GM21360 (cell line): ENCODE measurements around the gene CAMP.
A peak's percentile ranks its signal among the peaks of the same experiment; 100 is the strongest.
"Not testable (repeated sequence)": the region's sequence is repeated elsewhere in the genome, so short reads cannot be mapped to it uniquely, and the experiment has no call there.

ENCODE experiments used
- ATAC-seq: cut with Tn5 transposase; IDR thresholded peaks from one replicate; pipeline ENCODE4 v1.9.1; 2021; ENCODE audit warnings: mild to moderate bottlenecking, moderate library complexity; ENCODE audit not compliant: unreplicated experiment

The CAMP gene, protein sequence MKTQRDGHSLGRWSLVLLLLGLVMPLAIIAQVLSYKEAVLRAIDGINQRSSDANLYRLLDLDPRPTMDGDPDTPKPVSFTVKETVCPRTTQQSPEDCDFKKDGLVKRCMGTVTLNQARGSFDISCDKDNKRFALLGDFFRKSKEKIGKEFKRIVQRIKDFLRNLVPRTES

DNA sequence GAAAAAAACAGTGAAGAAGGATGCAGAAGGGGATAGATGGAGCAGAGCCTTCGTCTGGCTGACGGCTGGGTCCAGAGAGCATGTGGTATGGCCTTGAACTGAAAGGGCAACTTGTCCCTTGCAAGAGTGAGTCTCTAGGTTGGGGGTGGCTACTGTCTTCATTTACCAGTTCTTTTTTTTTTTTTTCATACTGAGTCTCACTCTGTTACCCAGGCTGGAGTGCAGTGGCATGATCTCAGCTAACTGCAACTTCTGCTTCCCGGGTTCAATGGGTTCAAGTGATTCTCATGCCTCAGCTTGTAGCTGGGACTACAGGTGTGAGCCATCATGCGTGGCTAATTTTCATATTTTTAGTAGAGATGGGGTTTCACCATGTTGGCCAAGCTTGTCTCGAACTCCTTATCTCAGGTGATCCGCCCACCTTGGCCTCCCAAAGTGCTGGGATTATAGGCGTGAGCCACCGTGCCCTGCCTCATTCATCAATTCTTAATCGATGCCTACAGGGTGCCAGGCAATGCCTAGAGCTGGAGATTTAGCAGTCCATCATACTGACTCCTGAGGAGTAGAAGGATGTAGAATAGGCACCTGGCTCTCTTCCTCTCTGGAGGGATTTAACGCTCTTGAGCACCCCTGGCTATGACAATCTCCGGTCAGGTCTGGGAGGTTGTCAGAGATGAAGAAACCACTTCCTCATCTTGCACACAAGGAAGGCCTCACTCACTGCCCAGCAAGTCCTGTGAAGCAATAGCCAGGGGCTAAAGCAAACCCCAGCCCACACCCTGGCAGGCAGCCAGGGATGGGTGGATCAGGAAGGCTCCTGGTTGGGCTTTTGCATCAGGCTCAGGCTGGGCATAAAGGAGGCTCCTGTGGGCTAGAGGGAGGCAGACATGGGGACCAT is at the start of gene CAMP:
TSS of gene CAMP (plus strand) at position 880 of the 898 bp plus-strand sequence. CDS start at position 897, 17 bp downstream.
- peak; percentile 53 for ATAC-seq

DNA sequence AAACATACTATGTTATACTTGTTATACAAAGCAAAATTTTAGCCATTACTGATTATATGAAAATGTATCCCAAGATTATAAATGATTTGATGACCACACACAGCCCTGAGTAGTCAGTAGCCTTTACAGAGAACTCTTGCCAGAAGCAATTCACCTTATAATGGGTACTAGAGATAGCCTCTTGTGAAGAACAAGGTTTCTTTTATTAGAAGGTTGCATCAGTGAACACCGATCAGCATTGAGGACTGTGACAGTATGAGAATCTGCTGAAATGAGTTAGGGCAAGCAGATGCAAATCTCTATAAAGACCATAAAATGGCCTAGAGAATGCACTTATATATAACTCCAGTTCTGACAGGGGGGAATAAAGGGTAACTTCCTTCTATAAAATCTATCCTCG is 45.2 kb upstream of the CAMP start:
- no peak for ATAC-seq

DNA sequence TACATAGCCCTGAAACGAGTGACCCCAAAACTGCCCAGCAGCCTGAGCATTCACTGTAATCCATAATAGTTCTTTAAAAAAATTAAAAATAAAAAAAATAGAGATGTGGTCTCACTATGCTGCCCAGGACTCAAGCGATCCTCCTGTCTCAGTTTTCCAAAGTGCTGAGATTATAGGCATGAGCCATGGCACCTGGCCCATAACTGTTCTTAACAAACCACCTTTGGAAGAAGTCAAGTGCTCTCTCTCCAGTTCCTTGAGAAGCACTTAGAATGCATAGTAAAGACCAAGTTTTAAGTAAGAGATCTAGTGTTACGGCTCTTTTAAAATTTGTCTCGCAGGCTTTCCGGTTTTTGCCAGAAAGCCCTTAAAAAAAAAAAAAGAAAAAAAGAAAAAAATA is 43.3 kb upstream of the CAMP start:
- ATAC-seq, result no peak

GRCh38 chr3:48180531-48181253 is 42.6 kb upstream of the CAMP start:
- no peak for ATAC-seq

GRCh38 chr3:48184299-48184698 is 39.0 kb upstream of the CAMP start:
- no peak for ATAC-seq

- no peak for ATAC-seq
These were observed 38.2 kb upstream of the CAMP start for GRCh38 chr3:48185129-48185528.

- ATAC-seq, result no peak
These were observed 36.5 kb upstream of the CAMP start for GRCh38 chr3:48186631-48187300.

DNA sequence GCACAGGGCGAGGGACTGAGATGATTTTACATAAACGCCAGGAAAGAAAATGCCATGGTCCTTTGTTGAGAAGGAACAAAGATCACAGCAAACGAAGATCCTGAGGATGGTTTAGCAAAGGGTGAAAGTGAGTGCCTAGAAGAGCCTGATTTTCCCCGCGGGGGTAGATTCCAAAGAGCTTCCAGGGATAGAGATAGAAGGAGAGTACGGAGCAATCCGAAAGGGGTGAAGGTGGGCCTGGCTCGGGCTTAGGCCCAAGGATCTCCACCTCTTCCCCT is 36.1 kb upstream of the CAMP start:
- ATAC-seq, result no peak

DNA sequence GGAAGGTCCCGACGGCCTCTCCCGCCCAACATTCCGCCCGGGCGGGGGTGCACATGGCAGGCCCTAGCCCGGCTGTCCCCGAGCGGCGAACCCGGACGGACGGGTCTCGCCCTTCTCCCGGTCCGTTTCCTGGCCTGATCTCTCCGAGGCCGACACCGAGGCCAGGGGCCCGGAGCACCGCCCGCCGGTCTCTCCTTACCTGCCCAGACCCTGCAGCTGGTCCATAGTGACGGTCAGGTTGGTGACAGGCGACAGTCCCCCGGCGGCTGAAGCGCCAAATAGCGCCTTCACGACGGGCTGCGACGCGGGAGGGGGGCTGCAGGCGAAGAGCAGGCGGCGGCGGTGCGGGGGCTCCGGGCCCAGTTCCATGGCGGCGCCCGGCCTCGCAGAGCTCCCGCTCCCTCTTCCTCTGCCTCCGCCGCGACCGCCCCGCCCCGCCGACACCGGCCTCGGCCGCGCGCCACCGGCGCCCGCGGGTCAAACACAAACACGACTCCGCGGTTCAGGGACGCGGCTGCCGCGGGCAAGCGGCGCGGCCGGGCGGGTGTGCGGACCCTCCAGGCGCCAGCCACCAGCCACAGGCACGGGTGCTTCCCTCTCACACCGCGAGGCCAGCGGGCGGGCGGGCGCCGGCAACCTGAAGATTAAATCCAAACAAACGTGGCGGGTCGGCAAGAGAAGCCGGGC is 35.6 kb upstream of the CAMP start:
- peak; percentile 26 for ATAC-seq

- peak; percentile 91 for ATAC-seq
These were observed 34.8 kb upstream of the CAMP start, which contains the start of gene CDC25A for GRCh38 chr3:48188266-48189201. Gene CDC25A, minus strand, starts transcription at chr3:48188417. Its CDS starts 470 bp downstream, at chr3:48187947.

DNA sequence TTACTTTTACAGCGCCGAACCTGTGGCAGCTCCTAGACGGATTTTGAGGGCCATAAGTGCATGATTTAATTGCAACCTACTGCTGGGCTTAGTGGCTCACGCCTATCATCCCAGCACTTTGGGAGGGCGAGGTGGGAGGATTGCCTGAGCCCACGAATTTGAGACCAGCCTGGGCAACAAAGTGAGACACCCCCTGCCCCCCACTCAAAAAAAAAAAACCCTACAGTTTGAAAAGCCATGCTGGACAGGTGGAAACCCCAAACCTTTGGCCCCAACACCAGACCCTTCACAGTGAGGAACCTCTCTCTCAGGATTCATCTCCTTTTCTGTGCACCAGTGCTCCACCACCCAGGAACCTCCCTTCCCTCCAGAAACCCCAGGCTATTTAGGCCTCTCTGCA is 34.0 kb upstream of the CAMP start:
- ATAC-seq, result no peak

- no peak for ATAC-seq
These were observed 32.4 kb upstream of the CAMP start for GRCh38 chr3:48190911-48191310.

DNA sequence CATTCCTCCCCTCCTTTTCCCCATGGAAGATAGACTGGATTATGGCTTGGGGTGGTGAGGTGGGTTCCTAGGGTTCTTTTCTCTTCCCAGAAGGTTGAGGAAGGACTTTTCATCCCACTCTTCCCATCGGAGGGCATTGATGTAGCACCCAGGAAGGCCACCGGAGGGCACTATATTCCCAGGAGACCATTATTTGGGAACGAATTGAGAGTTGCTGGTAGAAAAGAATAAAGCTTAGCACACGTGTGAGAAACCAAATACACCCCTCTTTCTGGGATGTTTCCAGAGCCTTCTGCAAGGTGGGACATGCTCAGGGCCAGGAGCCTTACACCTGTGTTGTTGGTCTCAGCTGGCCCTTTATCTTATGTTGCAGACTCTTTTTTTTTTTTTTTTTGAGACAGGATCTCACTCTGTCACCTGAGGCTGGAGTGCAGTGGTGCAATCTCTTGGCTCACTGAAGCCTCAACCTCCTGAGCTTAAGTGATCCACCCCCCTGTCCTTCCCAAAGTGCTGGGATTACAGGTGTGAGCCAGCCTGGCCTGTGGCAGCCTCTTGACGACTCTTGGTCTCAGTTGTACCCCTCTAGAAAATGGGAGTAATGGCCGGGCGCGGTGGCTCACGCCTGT is 28.7 kb upstream of the CAMP start:
- no peak for ATAC-seq

DNA sequence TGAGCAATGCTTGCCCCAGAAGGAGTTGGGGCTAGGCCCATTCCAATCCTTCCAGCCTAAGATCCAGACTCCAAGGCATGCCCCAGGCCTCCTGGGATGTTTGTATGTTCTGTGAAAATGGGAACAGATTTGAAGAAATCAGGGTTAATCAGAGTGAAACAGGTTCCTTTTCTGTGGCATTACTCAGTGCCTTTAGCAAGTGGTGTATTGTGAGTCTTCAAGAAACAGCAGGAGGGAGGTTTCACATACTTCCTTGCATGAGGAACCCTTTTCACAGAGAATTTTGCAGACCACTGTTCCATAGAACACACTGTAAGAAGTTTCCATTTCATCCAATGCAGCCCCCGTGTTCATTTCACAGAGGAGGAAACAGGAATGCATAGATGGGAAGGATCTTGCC is 26.7 kb upstream of the CAMP start:
- ATAC-seq, result no peak

GRCh38 chr3:48199117-48199516 is 24.2 kb upstream of the CAMP start:
- no peak for ATAC-seq

DNA sequence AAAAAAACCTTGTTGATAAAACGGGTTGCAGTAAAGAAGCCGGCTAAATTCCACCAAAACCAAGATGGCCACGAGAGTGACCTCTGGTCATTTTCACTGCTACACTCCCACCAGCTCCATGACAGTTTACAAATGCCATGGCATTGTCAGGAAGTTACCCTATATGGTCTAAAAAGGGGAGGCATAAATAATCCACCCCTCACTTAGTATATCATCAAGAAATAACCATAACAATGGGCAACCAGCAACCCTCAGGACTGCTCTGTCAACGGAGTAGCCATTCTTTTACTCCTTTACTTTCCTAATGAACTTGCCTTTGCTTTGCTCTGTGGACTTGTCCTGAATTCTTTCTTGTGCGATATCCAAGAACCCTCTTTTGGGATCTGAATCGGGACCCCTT is 20.7 kb upstream of the CAMP start:
- ATAC-seq, result no peak

- ATAC-seq, result no peak
These were observed 15.2 kb upstream of the CAMP start for GRCh38 chr3:48208076-48208475.

- ATAC-seq, result no peak
These were observed 13.8 kb upstream of the CAMP start for GRCh38 chr3:48209445-48209844.

- not testable (repeated sequence) for ATAC-seq
These were observed 12.8 kb upstream of the CAMP start for GRCh38 chr3:48210534-48210933.
